ENCODE results near the gene LSAMP. TPM values are rescaled to one million over a fixed set of nuclear protein-coding genes. Genes with fewer than 3 reads are reported as not detected.

Gene LSAMP
- total RNA-seq, 1 experiment from 2014 or later = 3.1 TPM

- POLR2A ChIA-PET = no interaction called here
- H3K36me3 ChIP-seq (ENCODE audit: control insufficient read depth, insufficient read depth, low read length) = no peaks in the 10 kb centered on the region
- H3K27me3 ChIP-seq (ENCODE audit: control insufficient read depth, insufficient read depth, low read length) = no peaks in the 10 kb centered on the region
- no peak for ATAC-seq
- no peaks in the 10 kb centered on the region for H3K4me1 ChIP-seq (ENCODE audit: control insufficient read depth, insufficient read depth, low read length)
- in situ Hi-C loops (cut with HindIII; ENCODE audit: low pct_unique_long_range_greater_than_20kb, low sequenced_read_pairs) (no loop called here), intact Hi-C loops (cut with micrococcal nuclease; ENCODE audit: unreplicated experiment) (no loop called here)
- H3K9me3 ChIP-seq (ENCODE audit: control insufficient read depth, insufficient read depth, low read depth, low read length) = no peaks in the 10 kb centered on the region
- H3K27ac ChIP-seq (ENCODE audit: low read length) = no peak overlapping the region
- no peak overlapping the region for H3K4me3 ChIP-seq (ENCODE audit: low read depth in 2 of 2, low read length in 2 of 2)
- BruUV-seq (replicated peaks) = no TSS peak
- TF ChIP-seq POLR2AphosphoS5 (IDR thresholded peaks at IDR 0.05; ENCODE audit: low read depth, low read length) = no peak
- TF ChIP-seq CTCF (IDR thresholded peaks at IDR 0.05) = no peak
- TF ChIP-seq TCF7L2 (IDR thresholded peaks at IDR 0.05; ENCODE audit: low read depth, low read length) = no peak
- no peak for TF ChIP-seq SIN3A (IDR thresholded peaks at IDR 0.05; ENCODE audit: borderline replicate concordance, insufficient read depth, low read depth, low read length)
- TF ChIP-seq REST (IDR thresholded peaks at IDR 0.05; ENCODE audit: insufficient read depth in 1 of 2, low read depth in 2 of 2, low read length in 1 of 2) = no peak
- CTCF ChIA-PET = no interaction called here
- no peak for DNase-seq (ENCODE audit: low read depth, low spot score)
These were observed 184.8 kb downstream of the LSAMP start for GRCh38 chr3:116260491-116260890.

GRCh38 chr3:116259984-116260383 is 185.3 kb downstream of the LSAMP start:
- no TSS peak for BruUV-seq (replicated peaks)
- Histone ChIP-seq H3K27ac (ENCODE audit: low read length) (no peak overlapping the region), H3K36me3 (ENCODE audit: control insufficient read depth, insufficient read depth, low read length) (no peaks in the 10 kb centered on the region), H3K4me1 (ENCODE audit: control insufficient read depth, insufficient read depth, low read length) (no peaks in the 10 kb centered on the region), H3K9me3 (ENCODE audit: control insufficient read depth, insufficient read depth, low read depth, low read length) (no peaks in the 10 kb centered on the region), H3K4me3 (ENCODE audit: low read depth in 2 of 2, low read length in 2 of 2) (no peak overlapping the region), H3K27me3 (ENCODE audit: control insufficient read depth, insufficient read depth, low read length) (no peaks in the 10 kb centered on the region)
- ChIA-PET POLR2A (no interaction called here), CTCF (no interaction called here)
- intact Hi-C loops (cut with micrococcal nuclease; ENCODE audit: unreplicated experiment) (no loop called here), in situ Hi-C loops (cut with HindIII; ENCODE audit: low pct_unique_long_range_greater_than_20kb, low sequenced_read_pairs) (no loop called here)
- no peak for TF ChIP-seq CTCF (IDR thresholded peaks at IDR 0.05)
- TF ChIP-seq TCF7L2 (IDR thresholded peaks at IDR 0.05; ENCODE audit: low read depth, low read length) = no peak
- no peak for TF ChIP-seq SIN3A (IDR thresholded peaks at IDR 0.05; ENCODE audit: borderline replicate concordance, insufficient read depth, low read depth, low read length)
- TF ChIP-seq REST (IDR thresholded peaks at IDR 0.05; ENCODE audit: insufficient read depth in 1 of 2, low read depth in 2 of 2, low read length in 1 of 2) = no peak
- TF ChIP-seq POLR2AphosphoS5 (IDR thresholded peaks at IDR 0.05; ENCODE audit: low read depth, low read length) = no peak
- DNase-seq (ENCODE audit: low read depth, low spot score) (no peak), ATAC-seq (no peak)
